HepG2 (cell line): ENCODE measurements around the gene KRTCAP3. TPM values are rescaled to one million over a fixed set of nuclear protein-coding genes. Genes with fewer than 3 reads are reported as not detected.

Experiments used
- CBFB ChIP-seq: sonication (generic); formaldehyde crosslinking; IDR thresholded peaks from 2 replicates; pipeline ENCODE4 v1.4.0; 2020; ENCODE audit warnings: missing genetic modification reagents
- HOXA5 ChIP-seq: sonication (generic); formaldehyde crosslinking; IDR thresholded peaks from 2 replicates; pipeline ENCODE4 v1.4.0; 2020; ENCODE audit warnings: missing genetic modification reagents
- NCOR1 ChIP-seq: fragments of 200-600 bp; sonication (generic); IDR thresholded peaks from 2 replicates; pipeline ENCODE4 v1.7.0; 2017; ENCODE audit warnings: antibody characterized with exemption, low read length, borderline replicate concordance
- NONO ChIP-seq, 2 experiments: fragments of 450-650 bp in 1 of 2; sonication (generic) in 1 of 2; formaldehyde crosslinking in 1 of 2; IDR thresholded peaks in 1 of 2; conservative IDR thresholded peaks in 1 of 2; 2 replicates each; pipeline versions ENCODE4 v1.6.1 to v1.8.0; 2017 to 2022; ENCODE audit warnings: mild to moderate bottlenecking in 1 of 2, missing genetic modification reagents in 1 of 2, moderate library complexity in 1 of 2
- REXO4 ChIP-seq: sonication (generic); formaldehyde crosslinking; IDR thresholded peaks from 2 replicates; pipeline ENCODE4 v1.8.0; 2022; ENCODE audit warnings: missing genetic modification reagents, mild to moderate bottlenecking, borderline replicate concordance
- YEATS4 ChIP-seq: sonication (generic); formaldehyde crosslinking; IDR thresholded peaks from 2 replicates; pipeline ENCODE4 v1.4.0; 2020; ENCODE audit warnings: missing genetic modification reagents, borderline replicate concordance
- YY1 ChIP-seq: IDR thresholded peaks from 2 replicates; pipeline ENCODE4 v1.6.1; 2011; ENCODE audit warnings: low read length, low read depth, moderate library complexity, mild to moderate bottlenecking; ENCODE audit not compliant: insufficient read depth, insufficient replicate concordance
- ZBTB42 ChIP-seq: sonication (generic); formaldehyde crosslinking; IDR thresholded peaks from 2 replicates; pipeline ENCODE4 v1.5.0; 2020; ENCODE audit warnings: mild to moderate bottlenecking, missing genetic modification reagents
- ZNF136 ChIP-seq: sonication (generic); formaldehyde crosslinking; IDR thresholded peaks from 2 replicates; pipeline ENCODE4 v1.8.1; 2022; ENCODE audit warnings: low read depth, mild to moderate bottlenecking, moderate library complexity, missing genetic modification reagents
- ZNF337 ChIP-seq: sonication (generic); formaldehyde crosslinking; IDR thresholded peaks from 2 replicates; pipeline ENCODE4 v1.5.1; 2020; ENCODE audit warnings: missing genetic modification reagents, low read depth, mild to moderate bottlenecking, borderline replicate concordance
- ZNF451 ChIP-seq: sonication (generic); formaldehyde crosslinking; IDR thresholded peaks from 2 replicates; pipeline ENCODE4 v1.5.0; 2020; ENCODE audit warnings: mild to moderate bottlenecking, missing genetic modification reagents
- ZNF468 ChIP-seq: sonication (generic); formaldehyde crosslinking; IDR thresholded peaks from 2 replicates; pipeline ENCODE4 v1.8.0; 2022; ENCODE audit warnings: mild to moderate bottlenecking, moderate library complexity, missing genetic modification reagents
- ZNF619 ChIP-seq: sonication (generic); formaldehyde crosslinking; IDR thresholded peaks from 2 replicates; pipeline ENCODE4 v1.4.0; 2020; ENCODE audit warnings: mild to moderate bottlenecking, missing genetic modification reagents
- ZNF674 ChIP-seq: sonication (generic); formaldehyde crosslinking; IDR thresholded peaks from 2 replicates; pipeline ENCODE4 v1.5.0; 2020; ENCODE audit warnings: low read depth, mild to moderate bottlenecking, missing genetic modification reagents
- polyA plus RNA-seq, 8 experiments: library from polyadenylated mRNA; depleted of rRNA in 3 of 8; stranded (reverse) in 7 of 8; unstranded in 1 of 8; fragments of >200 nt; fragmentation: Illumina TruSeq in 4 of 8; extraction: Trizol in 4 of 8; gene quantifications; 2 replicates each; pipeline versions ENCODE4 v1.2.1 to v1.2.3, GENCODE V29; 2011 to 2016; ENCODE audit warnings: low read depth in 4 of 8, missing spikeins in 1 of 8, mixed read lengths in 1 of 8; ENCODE audit not compliant: insufficient read depth in 1 of 8
- total RNA-seq, 5 experiments: library from RNA; depleted of rRNA; stranded (reverse); fragments of >200 nt; fragmentation: Illumina TruSeq; extraction: Trizol; gene quantifications; 2 replicates each; pipeline ENCODE4 v1.2.3, GENCODE V29; 2016; ENCODE audit warnings: low read depth in 1 of 5
- TF ChIP-seq, protein P1 (sequence below): sonication (generic); formaldehyde crosslinking; IDR thresholded peaks from 2 replicates; pipeline ENCODE4 v1.8.0; 2022; ENCODE audit warnings: low read depth, missing genetic modification reagents
- TF ChIP-seq, protein P2 (sequence below): sonication (generic); formaldehyde crosslinking; IDR thresholded peaks from 2 replicates; pipeline ENCODE4 v1.4.0; 2020; ENCODE audit warnings: missing genetic modification reagents
- TF ChIP-seq, protein P3 (sequence below): IDR thresholded peaks from 2 replicates; pipeline ENCODE4 v1.6.1; 2016; ENCODE audit warnings: missing biosample characterization, missing genetic modification reagents, low read depth
- TF ChIP-seq, protein P4 (sequence below): IDR thresholded peaks from 2 replicates; pipeline ENCODE4 v1.6.1; 2016

Gene KRTCAP3
- total and polyA plus RNA-seq, 2 of the 13 experiments (the other 11 are each of a cell fraction or from before 2014, with no cell fraction given): 2.1 to 4.5 TPM

DNA sequence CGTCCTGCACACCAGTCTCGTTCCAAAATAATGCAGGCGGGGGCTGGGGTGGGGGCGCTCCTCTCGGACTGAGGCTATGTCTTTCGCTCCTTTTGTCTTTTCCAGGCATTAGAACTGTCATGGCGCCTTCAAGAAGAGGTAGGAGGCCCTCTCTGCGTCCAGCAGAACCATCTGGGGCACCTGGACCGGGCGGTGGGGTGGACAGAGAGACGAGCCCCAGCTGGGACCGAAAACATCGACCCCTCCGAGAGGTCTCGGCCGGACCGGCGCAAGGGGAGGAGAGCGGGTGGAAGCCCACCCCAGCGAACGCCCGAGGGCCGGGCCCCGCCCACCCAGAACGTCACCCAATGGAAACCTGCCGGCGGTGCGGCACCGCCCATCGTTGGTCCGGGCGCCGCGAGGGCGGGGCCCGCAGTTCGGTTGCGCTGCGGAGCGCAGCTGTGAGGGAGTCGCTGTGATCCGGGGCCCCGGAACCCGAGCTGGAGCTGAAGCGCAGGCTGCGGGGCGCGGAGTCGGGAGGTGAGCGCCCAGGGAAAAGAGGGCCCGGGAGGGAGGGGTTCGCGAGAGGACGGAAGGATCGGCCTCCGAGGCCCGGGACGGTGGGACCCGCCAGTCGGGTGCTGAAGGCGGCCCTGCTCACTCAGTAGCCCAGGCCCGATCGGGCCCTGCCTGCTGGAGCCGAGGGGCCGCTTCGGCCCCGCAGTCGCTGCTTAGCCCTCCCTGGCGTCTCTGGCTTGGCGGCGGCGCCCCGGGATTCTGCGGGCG lies 13.8 kb upstream of the KRTCAP3 start, which contains the start of gene NRBP1 (continued):
- TF ChIP-seq HOXA5 (CRISPR knock-in tag) (peak; percentile 97), NCOR1 (peak; percentile 40; the same call in 1 of the 2 replicates), NONO (IDR thresholded peaks at IDR 0.05) (no peak), NONO (CRISPR knock-in tag; conservative IDR thresholded peaks at IDR 0.05) (peak; percentile 96), ZNF619 (CRISPR knock-in tag) (peak; percentile 38; the same call in 1 of the 2 replicates), ZNF337 (CRISPR knock-in tag) (peak; percentile 50; the same call in 1 of the 2 replicates), ZNF674 (CRISPR knock-in tag) (no peak), ZBTB42 (CRISPR knock-in tag) (peak; percentile 61; the same call in 1 of the 2 replicates), ZNF136 (peak; percentile 88; the same call in 1 of the 2 replicates), ZNF451 (peak; percentile 85), CBFB (CRISPR knock-in tag) (peak; percentile 63; the same call in 1 of the 2 replicates), YY1 (peak; percentile 90), ZNF468 (CRISPR knock-in tag) (peak; percentile 51; the same call in 1 of the 2 replicates), REXO4 (no peak), YEATS4 (CRISPR knock-in tag) (peak; percentile 88)
- TF ChIP-seq, protein P1, sequence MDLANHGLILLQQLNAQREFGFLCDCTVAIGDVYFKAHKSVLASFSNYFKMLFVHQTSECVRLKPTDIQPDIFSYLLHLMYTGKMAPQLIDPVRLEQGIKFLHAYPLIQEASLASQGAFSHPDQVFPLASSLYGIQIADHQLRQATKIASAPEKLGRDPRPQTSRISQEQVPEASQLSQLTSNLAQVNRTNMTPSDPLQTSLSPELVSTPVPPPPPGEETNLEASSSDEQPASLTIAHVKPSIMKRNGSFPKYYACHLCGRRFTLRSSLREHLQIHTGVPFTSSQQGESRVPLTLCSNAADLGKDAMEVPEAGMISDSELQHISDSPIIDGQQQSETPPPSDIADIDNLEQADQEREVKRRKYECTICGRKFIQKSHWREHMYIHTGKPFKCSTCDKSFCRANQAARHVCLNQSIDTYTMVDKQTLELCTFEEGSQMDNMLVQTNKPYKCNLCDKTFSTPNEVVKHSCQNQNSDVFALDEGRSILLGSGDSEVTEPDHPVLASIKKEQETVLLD: peak; percentile 91
- TF ChIP-seq, protein P2, sequence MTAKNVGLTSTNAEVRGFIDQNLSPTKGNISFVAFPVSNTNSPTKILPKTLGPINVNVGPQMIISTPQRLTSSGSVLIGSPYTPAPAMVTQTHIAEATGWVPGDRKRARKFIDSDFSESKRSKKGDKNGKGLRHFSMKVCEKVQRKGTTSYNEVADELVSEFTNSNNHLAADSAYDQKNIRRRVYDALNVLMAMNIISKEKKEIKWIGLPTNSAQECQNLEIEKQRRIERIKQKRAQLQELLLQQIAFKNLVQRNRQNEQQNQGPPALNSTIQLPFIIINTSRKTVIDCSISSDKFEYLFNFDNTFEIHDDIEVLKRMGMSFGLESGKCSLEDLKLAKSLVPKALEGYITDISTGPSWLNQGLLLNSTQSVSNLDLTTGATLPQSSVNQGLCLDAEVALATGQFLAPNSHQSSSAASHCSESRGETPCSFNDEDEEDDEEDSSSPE (CRISPR knock-in tag): peak; percentile 62
- TF ChIP-seq, protein P3, sequence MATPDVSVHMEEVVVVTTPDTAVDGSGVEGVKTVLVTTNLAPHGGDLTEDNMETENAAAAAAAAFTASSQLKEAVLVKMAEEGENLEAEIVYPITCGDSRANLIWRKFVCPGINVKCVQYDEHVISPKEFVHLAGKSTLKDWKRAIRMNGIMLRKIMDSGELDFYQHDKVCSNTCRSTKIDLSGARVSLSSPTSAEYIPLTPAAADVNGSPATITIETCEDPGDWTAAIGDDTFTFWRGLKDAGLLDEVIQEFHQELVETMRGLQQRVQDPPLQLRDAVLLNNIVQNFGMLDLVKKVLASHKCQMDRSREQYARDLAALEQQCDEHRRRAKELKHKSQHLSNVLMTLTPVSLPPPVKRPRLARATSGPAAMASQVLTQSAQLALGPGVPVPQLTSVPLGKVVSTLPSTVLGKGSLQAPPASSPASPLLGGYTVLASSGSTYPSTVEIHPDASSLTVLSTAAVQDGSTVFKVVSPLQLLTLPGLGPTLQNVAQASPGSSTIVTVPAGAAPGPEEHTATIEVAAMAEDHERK (CRISPR knock-in tag): 0 out of 2 replicates have a peak, but pooled peaks have one; percentile 40
- TF ChIP-seq, protein P4, sequence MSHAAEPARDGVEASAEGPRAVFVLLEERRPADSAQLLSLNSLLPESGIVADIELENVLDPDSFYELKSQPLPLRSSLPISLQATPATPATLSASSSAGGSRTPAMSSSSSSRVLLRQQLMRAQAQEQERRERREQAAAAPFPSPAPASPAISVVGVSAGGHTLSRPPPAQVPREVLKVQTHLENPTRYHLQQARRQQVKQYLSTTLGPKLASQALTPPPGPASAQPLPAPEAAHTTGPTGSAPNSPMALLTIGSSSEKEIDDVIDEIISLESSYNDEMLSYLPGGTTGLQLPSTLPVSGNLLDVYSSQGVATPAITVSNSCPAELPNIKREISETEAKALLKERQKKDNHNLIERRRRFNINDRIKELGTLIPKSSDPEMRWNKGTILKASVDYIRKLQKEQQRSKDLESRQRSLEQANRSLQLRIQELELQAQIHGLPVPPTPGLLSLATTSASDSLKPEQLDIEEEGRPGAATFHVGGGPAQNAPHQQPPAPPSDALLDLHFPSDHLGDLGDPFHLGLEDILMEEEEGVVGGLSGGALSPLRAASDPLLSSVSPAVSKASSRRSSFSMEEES (CRISPR knock-in tag): 0 out of 2 replicates have a peak, but pooled peaks have one; percentile 19
